COLO668 (cell line): Measurements from ENCODE around the gene FBXL3.
"Not testable (repeated sequence)": the region's sequence is repeated elsewhere in the genome, so short reads cannot be mapped to it uniquely, and the experiment has no call there.

ENCODE experiments used
- DNase-seq: peaks from one replicate; lab custom pipeline; 2025; ENCODE audit not compliant: unreplicated experiment; lab: John Stamatoyannopoulos, UW

The FBXL3 gene

GRCh38 chr13:77028202-77028601, 1.2 kb upstream of the FBXL3 start:
- peak; percentile 73 for DNase-seq

DNA sequence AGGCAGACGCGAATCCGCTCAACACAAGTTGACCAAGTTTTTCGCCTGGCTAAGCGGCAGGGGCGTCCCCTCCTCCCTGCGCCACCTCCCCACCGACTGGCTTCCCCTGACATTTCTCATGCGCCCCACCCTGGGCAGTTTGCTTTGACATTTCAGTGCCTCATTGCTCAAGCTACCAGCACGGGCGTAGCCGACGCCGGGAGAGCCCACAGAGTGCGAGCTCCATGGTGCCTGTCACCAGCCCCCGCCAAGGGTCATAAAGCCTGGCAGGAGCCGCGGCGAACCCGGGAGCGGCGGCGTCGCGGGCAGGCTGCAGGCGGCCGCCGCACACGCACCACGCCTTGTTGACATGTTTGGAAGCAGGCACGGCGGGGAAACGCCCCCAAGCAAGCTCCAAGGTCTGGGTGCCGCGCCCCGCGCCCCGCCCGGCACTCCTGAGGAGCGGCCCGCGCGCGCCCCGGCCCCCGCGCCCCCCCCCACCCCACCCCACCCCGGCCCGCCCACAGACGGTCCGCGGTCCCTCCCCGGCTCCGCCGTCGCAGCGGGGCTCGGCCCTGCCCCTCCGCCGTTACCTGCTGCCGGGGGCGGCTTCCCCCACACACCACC, 601 bp downstream of the FBXL3 start:
- DNase-seq: peak; percentile 92

DNA sequence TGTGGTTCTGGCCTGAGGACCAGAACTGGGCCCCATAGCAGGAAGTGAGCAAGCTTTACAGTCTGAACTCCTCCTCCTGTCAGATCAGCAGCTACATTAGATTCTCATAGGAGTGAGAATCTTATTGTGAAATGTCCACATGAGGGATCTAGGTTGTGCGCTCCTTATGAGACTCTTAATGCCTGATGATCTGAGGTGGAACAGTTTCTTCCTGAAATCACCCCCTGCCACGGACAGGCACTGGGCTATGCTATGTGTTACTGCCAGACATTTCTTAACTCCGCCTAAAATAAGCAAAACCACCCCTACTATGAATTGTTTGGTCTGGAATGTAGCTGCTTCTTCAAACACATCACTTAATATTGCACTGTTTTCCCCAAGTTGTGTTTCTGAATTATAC, 4.6 kb downstream of the FBXL3 start:
- DNase-seq: no peak

GRCh38 chr13:77019756-77020155, 7.2 kb downstream of the FBXL3 start:
- no peak for DNase-seq

DNA sequence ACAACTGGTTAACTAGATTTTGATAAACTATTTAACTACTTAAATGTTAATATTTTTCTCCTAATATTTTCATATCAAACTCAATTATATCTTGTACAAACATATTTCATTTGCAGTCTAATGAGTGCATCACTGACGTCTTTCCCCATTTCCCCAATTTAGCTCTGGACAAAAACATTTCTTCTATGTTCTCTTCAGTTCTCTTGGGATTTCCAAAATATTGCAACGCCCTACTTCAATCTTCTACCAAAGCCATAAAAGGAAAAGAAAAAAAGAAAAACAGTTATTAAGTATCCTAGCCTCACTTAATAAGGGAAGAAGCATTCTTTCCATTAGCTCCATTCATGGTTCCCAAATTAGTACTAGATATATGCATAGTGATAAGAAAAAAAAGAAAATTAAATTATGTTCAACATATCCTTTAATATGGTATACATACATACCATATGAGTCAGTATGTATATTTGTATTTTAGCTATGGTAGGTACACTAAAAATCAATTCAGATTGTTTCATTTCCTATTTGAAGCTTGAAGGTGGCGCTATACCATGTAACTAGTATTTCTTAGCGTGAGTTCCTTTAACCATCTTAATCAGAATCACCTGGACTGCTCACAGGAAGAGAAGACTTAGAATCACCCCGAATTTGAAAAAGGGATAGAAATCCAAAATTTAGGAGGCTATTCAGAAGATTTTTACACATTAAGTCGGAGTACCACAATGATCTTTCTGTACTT, 9.9 kb downstream of the FBXL3 start:
- no peak for DNase-seq

- DNase-seq: no peak
These were observed 10.6 kb downstream of the FBXL3 start for GRCh38 chr13:77016251-77016812.

- DNase-seq: no peak
These were observed 11.9 kb downstream of the FBXL3 start for GRCh38 chr13:77014906-77015685.

DNA sequence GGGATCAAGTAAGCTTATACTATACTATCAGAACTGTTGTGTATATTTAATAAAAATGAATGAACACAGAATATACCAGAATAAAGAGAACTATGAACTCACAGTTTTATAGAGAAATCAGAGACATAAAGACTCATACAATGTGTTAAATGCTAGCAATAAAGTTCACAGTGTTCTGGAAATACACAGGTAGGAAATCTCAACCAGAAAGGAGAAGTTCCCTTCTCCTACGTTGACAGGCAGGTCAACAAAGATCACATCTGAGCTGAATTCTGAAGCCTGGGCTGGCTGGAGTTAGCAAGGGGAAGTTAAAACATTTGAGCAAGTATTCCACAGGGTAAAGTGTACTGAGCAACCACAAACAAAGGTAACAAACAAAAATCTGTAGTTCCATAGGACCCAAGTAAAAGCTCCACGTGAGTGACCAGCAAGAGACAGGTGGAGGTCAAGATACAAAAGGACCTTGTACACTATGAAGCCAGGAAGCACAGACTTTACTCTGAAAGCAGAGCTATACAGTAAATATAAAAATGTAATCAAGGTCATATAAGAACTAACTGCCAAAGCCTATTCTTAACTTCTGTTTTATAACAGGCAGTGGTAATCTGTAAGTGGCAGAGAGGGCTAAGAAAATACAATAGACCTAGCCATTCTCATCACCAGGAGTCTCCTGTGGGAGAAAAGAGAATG, 13.0 kb downstream of the FBXL3 start:
- no peak for DNase-seq

DNA sequence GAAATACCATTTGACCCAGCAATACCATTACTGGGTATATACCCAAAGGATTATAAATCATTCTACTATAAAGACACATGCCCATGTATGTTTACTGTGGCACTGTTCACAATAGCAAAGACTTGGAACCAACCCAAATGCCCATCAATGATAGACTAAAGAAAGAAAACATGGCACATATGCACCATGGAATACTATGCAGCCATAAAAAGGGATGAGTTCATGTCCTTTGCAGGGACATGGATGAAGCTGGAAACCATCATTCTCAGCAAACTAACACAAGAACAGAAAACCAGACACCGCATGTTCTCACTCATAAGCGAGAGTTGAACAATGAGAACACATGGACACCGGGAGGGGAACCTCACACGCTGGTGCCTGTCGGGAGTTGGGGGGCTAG, 17.2 kb downstream of the FBXL3 start:
- DNase-seq: not testable (repeated sequence)

DNA sequence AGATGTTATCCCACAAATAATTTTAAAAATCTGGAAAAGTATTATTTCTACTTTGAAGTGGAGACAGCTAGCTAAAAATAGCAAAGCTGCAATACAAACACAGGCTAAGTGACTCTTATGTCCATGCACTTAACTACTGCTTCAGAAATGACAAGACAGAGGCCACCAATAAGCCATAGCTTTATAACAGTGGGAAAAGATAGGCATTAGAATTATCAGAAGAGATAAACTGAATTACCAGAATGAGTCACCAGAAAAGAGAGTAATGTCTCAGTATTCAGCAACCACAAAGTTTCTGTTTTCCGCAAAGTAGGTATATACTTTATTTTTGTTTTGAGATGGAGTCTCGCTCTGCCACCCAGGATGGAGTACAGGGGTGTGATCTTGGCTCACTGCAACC, 17.9 kb downstream of the FBXL3 start:
- no peak for DNase-seq

DNA sequence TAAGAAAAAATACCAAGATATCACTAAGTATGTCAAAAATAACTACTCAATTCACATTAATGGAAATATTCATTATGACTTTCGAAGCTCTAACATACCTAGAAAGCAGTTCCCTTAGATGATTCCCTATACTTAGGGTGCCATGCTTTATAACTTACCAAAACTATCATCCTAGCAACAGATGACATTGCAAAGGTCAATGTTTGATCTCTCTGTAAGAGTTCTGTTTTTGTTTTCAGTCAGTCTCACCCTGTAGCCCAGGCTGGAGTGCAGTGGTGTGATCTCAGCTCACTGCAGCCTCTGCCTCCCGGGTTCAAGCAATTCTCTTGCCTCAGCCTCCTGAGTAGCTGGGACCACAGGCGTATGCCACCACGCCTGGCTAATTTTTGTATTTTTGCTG, 18.6 kb downstream of the FBXL3 start:
- DNase-seq: not testable (repeated sequence)

GRCh38 chr13:77002590-77003190, 24.3 kb downstream of the FBXL3 start:
- DNase-seq: no peak

DNA sequence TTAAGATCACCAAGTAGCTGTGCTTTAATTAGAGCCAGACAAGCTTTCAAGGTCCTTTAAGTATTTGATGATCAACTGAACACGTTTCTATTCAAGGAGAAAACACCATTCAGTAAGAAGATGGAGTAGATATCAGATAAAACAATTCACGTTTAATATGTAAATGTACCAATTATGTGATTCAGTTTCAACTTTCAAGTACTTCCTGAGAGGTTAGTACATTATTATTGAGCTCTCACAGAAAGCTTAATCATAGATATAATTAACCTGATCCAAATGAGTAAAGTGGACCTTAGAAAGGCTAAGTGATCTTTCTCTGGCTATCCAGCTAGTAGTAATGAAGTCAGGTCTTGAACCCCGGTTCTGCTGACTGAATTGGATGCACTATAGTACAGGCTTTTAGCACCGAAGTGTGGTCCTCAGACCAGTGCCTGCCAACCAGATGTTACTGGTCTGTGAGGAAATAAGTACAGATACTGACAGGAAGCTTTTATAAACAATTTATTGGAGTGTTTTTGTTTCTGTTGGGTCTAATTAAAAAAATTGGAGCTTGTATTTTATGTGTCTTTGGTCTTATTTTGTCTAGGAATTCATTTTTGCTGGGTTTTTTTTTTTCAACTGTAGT, 24.9 kb downstream of the FBXL3 start:
- DNase-seq: no peak

DNA sequence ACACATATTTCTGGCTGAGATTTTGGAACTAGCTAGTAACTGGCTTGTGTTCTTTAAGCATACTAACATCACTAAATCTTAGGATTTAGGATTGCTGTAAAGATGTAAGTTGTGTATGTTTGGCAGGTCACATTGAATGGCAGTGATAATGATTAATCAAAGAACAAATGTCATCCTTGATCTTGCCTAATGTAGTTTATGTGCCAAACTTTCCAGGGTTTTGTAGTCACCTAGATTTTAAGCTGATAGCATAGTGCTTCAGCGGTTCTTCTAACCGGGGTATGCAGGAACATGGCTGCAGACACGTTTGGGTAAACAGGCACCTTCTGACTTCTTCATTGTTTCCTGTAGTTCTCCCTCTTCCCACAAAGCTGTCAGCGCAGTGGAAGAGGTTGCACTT, 25.4 kb downstream of the FBXL3 start:
- no peak for DNase-seq

DNA sequence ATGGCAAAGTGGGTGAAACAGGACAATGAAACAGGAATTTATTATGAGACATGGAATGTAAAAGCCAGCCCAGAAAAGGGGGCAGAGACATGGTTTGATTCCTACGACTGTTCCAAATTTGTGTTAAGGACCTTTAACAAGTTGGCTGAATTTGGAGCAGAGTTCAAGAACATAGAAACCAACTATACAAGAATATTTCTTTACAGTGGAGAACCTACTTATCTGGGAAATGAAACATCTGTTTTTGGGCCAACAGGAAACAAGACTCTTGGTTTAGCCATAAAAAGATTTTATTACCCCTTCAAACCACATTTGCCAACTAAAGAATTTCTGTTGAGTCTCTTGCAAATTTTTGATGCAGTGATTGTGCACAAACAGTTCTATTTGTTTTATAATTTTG, 26.5 kb downstream of the FBXL3 start:
- no peak for DNase-seq

DNA sequence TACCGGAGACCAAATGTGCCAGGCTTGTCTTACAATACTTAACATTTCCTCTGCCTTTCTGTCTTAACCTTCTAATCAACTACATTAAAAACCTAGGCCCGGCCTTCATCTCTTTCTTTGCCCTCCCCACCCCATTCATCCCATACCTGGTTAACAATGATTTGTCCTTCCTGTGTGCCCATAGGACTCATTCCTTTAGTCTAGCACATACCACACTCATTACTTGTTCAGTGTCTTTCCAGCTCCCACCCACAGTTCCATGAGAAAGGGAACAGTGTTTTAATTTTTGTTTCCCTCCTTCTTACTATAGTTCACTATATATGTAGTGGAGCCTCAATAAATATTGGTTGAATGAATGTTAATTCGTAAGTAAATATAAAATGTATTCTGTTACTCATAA, 32.7 kb downstream of the FBXL3 start:
- DNase-seq: no peak

DNA sequence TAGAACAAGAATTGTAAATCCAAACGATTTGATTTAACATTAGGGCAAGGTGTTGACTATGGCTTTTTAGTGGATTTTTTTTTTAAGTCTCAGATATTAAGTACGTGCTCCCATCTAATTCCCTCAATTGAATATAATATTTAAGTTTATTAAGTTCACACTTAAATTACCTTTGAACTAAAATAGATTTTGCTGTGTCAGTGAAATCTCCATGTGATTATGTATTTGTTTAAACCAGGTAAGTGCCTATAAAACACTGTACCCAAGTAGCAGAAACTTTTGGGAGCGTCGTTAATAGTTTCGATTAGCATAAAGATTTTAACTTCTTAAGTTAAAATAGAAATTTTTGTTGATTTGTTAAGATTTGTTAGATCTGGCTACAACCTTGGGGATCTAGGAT, 33.5 kb downstream of the FBXL3 start:
- DNase-seq: no peak

GRCh38 chr13:76993021-76993420, 33.9 kb downstream of the FBXL3 start:
- DNase-seq: no peak

- DNase-seq: peak; percentile 64
These were observed 34.4 kb downstream of the FBXL3 start for GRCh38 chr13:76992548-76993001.
